HepG2 (cell line): Measurements from ENCODE around the gene MAN1A2. TPM values are rescaled to one million over a fixed set of nuclear protein-coding genes. Genes with fewer than 3 reads are reported as not detected.

Experiments used
- ATAC-seq: fragments of 200-7000 bp; cut with Tn5 transposase; 3 replicates; pipeline ENCODE4 v1.9.1; 2020; ENCODE audit warnings: mild to moderate bottlenecking, moderate library complexity
- BruUV-seq: library from RNA; stranded (reverse); fragments of 400-500 nt; replicated peaks from 2 replicates; lab custom pipeline; 2021; lab: Mats Ljungman, UMichigan
- CTCF ChIA-PET: fragments of 300-600 bp; formaldehyde crosslinking; extraction: SDS; loops from one replicate; lab custom pipeline; 2021; ENCODE audit warnings: low total read pairs, inconsistent platforms, low intra/inter-chr PET ratio; lab: Yijun Ruan, JAX
- POLR2A ChIA-PET: fragments of 350-600 bp; sonication (Branson Sonifier 250); formaldehyde crosslinking; loops from one replicate; lab custom pipeline; 2020; ENCODE audit warnings: antibody characterized with exemption, inconsistent platforms; lab: Yijun Ruan, JAX
- DNase-seq: peaks from one replicate; pipeline ENCODE4 v3.0.0-alpha.2; 2015; ENCODE audit warnings: low spot score
- FAIRE-seq: peaks from 3 replicates; lab custom pipeline; 2011; peaks lifted over from hg19 to GRCh38; lab: Jason Lieb, UNC
- H2AFZ ChIP-seq: one replicate; pipeline ENCODE4 v1.6.1; 2011; ENCODE audit warnings: low read length, inconsistent platforms
- H3K27ac ChIP-seq: fragments of 300-600 bp; 3 replicates; pipeline ENCODE4 v1.8.0; 2011; ENCODE audit warnings: mixed run types, mild to moderate bottlenecking, mixed read lengths, low read length, inconsistent platforms; ENCODE audit not compliant: insufficient read depth; ENCODE audit errors: extremely low read length
- H3K27me3 ChIP-seq, 2 experiments: fragments of 200-600 bp in 1 of 2; 2 replicates in 1 of 2; 3 replicates in 1 of 2; pipeline versions ENCODE4 v1.6.0 to v1.8.0; 2011; ENCODE audit warnings: low read length in 2 of 2, mild to moderate bottlenecking in 2 of 2, moderate library complexity in 2 of 2, inconsistent platforms in 1 of 2; ENCODE audit not compliant: insufficient read depth in 2 of 2, control insufficient read depth in 1 of 2
- H3K36me3 ChIP-seq, 2 experiments: fragments of 200-600 bp in 1 of 2; replicated peaks in 1 of 2; 2 replicates in 1 of 2; 3 replicates in 1 of 2; pipeline versions ENCODE4 v1.5.1 to v1.8.0; 2011; ENCODE audit warnings: low read length in 2 of 2, inconsistent platforms in 1 of 2; ENCODE audit not compliant: insufficient read depth in 2 of 2, control insufficient read depth in 1 of 2
- H3K4me1 ChIP-seq: 2 replicates; pipeline ENCODE4 v1.5.1; 2012; ENCODE audit warnings: low read length, inconsistent platforms; ENCODE audit not compliant: insufficient read depth
- H3K4me2 ChIP-seq: 2 replicates; pipeline ENCODE4 v1.6.0; 2011; ENCODE audit warnings: low read depth, low read length, inconsistent platforms
- H3K4me3 ChIP-seq, 3 experiments: fragments of 200-600 bp in 1 of 3; sonication (generic), shearing (Covaris generic) in 1 of 3; replicated peaks in 1 of 3; 2 replicates each; pipeline ENCODE4 v1.5.1; 2011 to 2016; ENCODE audit warnings: low read length in 3 of 3, inconsistent platforms in 2 of 3, low read depth in 2 of 3, mild to moderate bottlenecking in 2 of 3, control low read depth in 1 of 3, mixed read lengths in 1 of 3; ENCODE audit not compliant: insufficient read depth in 1 of 3
- H3K79me2 ChIP-seq: one replicate; pipeline ENCODE4 v1.6.1; 2011; ENCODE audit warnings: low read length, inconsistent platforms; ENCODE audit not compliant: insufficient read depth
- H3K9ac ChIP-seq: 2 replicates; pipeline ENCODE4 v1.6.0; 2011; ENCODE audit warnings: mild to moderate bottlenecking, low read depth, low read length, inconsistent platforms; ENCODE audit not compliant: insufficient read depth
- H3K9me3 ChIP-seq: 2 replicates; pipeline ENCODE4 v1.5.1; 2012; ENCODE audit warnings: mild to moderate bottlenecking, low read length
- H4K20me1 ChIP-seq: 2 replicates; pipeline ENCODE4 v1.6.0; 2011; ENCODE audit warnings: inconsistent platforms, mild to moderate bottlenecking, low read length, moderate library complexity; ENCODE audit not compliant: insufficient read depth
- CREB3 ChIP-seq: sonication (generic); formaldehyde crosslinking; IDR thresholded peaks from 2 replicates; pipeline ENCODE4 v1.5.0; 2020; ENCODE audit warnings: missing genetic modification reagents
- EHMT2 ChIP-seq: fragments of 200-600 bp; sonication (generic); IDR thresholded peaks from 2 replicates; pipeline ENCODE4 v1.7.0; 2017; ENCODE audit warnings: antibody characterized with exemption, low read depth, low read length, borderline replicate concordance
- ISL2 ChIP-seq: sonication (generic); formaldehyde crosslinking; IDR thresholded peaks from 2 replicates; pipeline ENCODE4 v1.5.0; 2020; ENCODE audit warnings: missing genetic modification reagents
- ZNF136 ChIP-seq: sonication (generic); formaldehyde crosslinking; IDR thresholded peaks from 2 replicates; pipeline ENCODE4 v1.8.1; 2022; ENCODE audit warnings: low read depth, mild to moderate bottlenecking, moderate library complexity, missing genetic modification reagents
- ZNF331 ChIP-seq: sonication (generic); formaldehyde crosslinking; IDR thresholded peaks from 2 replicates; pipeline ENCODE4 v1.4.0; 2020; ENCODE audit warnings: missing genetic modification reagents
- ZNF362 ChIP-seq: sonication (generic); formaldehyde crosslinking; IDR thresholded peaks from 2 replicates; pipeline ENCODE4 v1.4.0; 2020; ENCODE audit warnings: missing genetic modification reagents, mild to moderate bottlenecking, borderline replicate concordance
- WGBS: methylation state at CpG from one replicate; pipeline ENCODE4 v1.1.6; 2017; ENCODE audit warnings: low lambda C conversion rate; 5-methylcytosine and 5-hydroxymethylcytosine counted together
- in situ Hi-C: cut with HindIII; loops from 2 replicates; pipeline ENCODE4 v1.10.0; 2017; ENCODE audit warnings: low pct_unique_long_range_greater_than_20kb; ENCODE audit not compliant: extremely low pct_ligation_motif_present
- intact Hi-C: fragments of 100-400 bp; cut with micrococcal nuclease; formaldehyde crosslinking; loops from one replicate; pipeline ENCODE4 v1.10.0; 2022; ENCODE audit not compliant: unreplicated experiment
- polyA plus RNA-seq, 8 experiments: library from polyadenylated mRNA; depleted of rRNA in 3 of 8; stranded (reverse) in 7 of 8; unstranded in 1 of 8; fragments of >200 nt; fragmentation: Illumina TruSeq in 4 of 8; extraction: Trizol in 4 of 8; gene quantifications; 2 replicates each; pipeline versions ENCODE4 v1.2.1 to v1.2.3, GENCODE V29; 2011 to 2016; ENCODE audit warnings: low read depth in 4 of 8, missing spikeins in 1 of 8, mixed read lengths in 1 of 8; ENCODE audit not compliant: insufficient read depth in 1 of 8
- total RNA-seq, 5 experiments: library from RNA; depleted of rRNA; stranded (reverse); fragments of >200 nt; fragmentation: Illumina TruSeq; extraction: Trizol; gene quantifications; 2 replicates each; pipeline ENCODE4 v1.2.3, GENCODE V29; 2016; ENCODE audit warnings: low read depth in 1 of 5

MAN1A2 gene
- total and polyA plus RNA-seq, 2 of the 13 experiments (the other 11 are each of a cell fraction or from before 2014, with no cell fraction given), result 8.0 to 19.9 TPM

- no peak for DNase-seq
- in situ Hi-C loops (no loop called here), intact Hi-C loops (no loop called here)
- no peak overlapping the region for H3K4me2 ChIP-seq
- WGBS, result 33% methylated on average over 3 of the region's 4 CpGs
- H3K9ac ChIP-seq, result no peak overlapping the region
- ChIA-PET CTCF (no interaction called here), POLR2A (no interaction called here)
- H3K4me1 ChIP-seq, result peaks cover 14% of the 10 kb centered on the region
- FAIRE-seq, result no peak
- ATAC-seq, result no peak
- H2AFZ ChIP-seq, result no peak overlapping the region
- H3K4me3 ChIP-seq, result no peak overlapping the region
- H3K27ac ChIP-seq, result no peak overlapping the region
- no peaks in the 10 kb centered on the region; a peak in 1 of 5 replicates for H3K27me3 ChIP-seq
- H4K20me1 ChIP-seq, result no peaks in the 10 kb centered on the region
- no peaks in the 10 kb centered on the region for H3K9me3 ChIP-seq
- no peak for TF ChIP-seq ISL2 (CRISPR knock-in tag)
- no peak for TF ChIP-seq ZNF136 (CRISPR knock-in tag)
- no peak for TF ChIP-seq EHMT2
- TF ChIP-seq ZNF362 (CRISPR knock-in tag), result no peak
- TF ChIP-seq ZNF331, result no peak
- H3K36me3 ChIP-seq, result no peaks in the 10 kb centered on the region
- no TSS peak for BruUV-seq
- no peaks in the 10 kb centered on the region for H3K79me2 ChIP-seq
Measured at GRCh38 chr1:117563492-117563875, 196.2 kb downstream of the MAN1A2 start.

- no peak overlapping the region for H3K27ac ChIP-seq
- H3K4me2 ChIP-seq, result no peak overlapping the region
- no peak overlapping the region for H2AFZ ChIP-seq
- in situ Hi-C loops (no loop called here), intact Hi-C loops (no loop called here)
- peaks cover 14% of the 10 kb centered on the region for H3K4me1 ChIP-seq
- H3K9me3 ChIP-seq, result no peaks in the 10 kb centered on the region
- WGBS, result 31% methylated on average over 5 of the region's 8 CpGs
- ChIA-PET POLR2A (no interaction called here), CTCF (no interaction called here)
- H3K27me3 ChIP-seq, result no peaks in the 10 kb centered on the region; a peak in 1 of 5 replicates
- DNase-seq, result no peak
- no peak overlapping the region for H3K4me3 ChIP-seq
- FAIRE-seq, result no peak
- H3K9ac ChIP-seq, result no peak overlapping the region
- no peaks in the 10 kb centered on the region for H4K20me1 ChIP-seq
- H3K79me2 ChIP-seq, result no peaks in the 10 kb centered on the region
- H3K36me3 ChIP-seq, result no peaks in the 10 kb centered on the region
- ATAC-seq, result no peak
- BruUV-seq, result no TSS peak
- no peak for TF ChIP-seq CREB3 (CRISPR knock-in tag)
Measured at GRCh38 chr1:117564227-117565075, 197.2 kb downstream of the MAN1A2 start.
